ENCODE data around the gene ORC1. TPM values are rescaled to one million over a fixed set of nuclear protein-coding genes. Genes with fewer than 3 reads are reported as not detected.

The ORC1 gene
- total RNA-seq, 4 donors from 2014 or later, result 0.26 to 4.6 (median 0.76) TPM; not detected in 1

DNA sequence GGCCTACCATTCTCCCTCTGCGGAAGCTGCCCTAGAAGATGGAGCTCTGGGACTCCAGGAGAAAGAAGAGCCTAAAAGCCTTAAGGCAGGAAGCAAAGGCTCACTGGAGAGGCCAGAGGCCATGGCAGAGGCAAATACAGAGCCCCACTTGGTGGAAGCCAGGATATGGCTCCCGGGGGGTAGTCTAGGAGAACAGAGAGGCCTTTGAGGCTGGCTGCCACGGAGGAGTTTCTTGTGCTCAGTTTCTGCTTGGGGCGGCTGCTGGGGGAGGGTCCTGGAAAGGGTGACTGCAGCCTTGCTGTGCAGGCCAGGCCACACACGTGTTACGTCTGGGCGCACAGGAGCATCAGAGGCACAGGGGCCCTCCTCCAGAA lies 43.6 kb downstream of the ORC1 start:
- H3K36me3 ChIP-seq, result no peaks in the 10 kb centered on the region
- intact Hi-C loops (cut with DNase I; ENCODE audit: low total_unique reads), result no loop called here
- H3K4me1 ChIP-seq, result no peaks in the 10 kb centered on the region
- no peak overlapping the region for H3K27ac ChIP-seq
- no peak overlapping the region for H3K4me3 ChIP-seq
- H3K27me3 ChIP-seq, result no peaks in the 10 kb centered on the region
- no peaks in the 10 kb centered on the region for H3K9me3 ChIP-seq
- no peak for DNase-seq
- TF ChIP-seq CTCF (IDR thresholded peaks at IDR 0.05) (no peak), POLR2A (IDR thresholded peaks at IDR 0.05) (no peak)

GRCh38 chr1:52359676-52360594 lies 44.3 kb downstream of the ORC1 start:
- no peaks in the 10 kb centered on the region for H3K27me3 ChIP-seq
- H3K36me3 ChIP-seq, result no peaks in the 10 kb centered on the region
- H3K4me3 ChIP-seq, result no peak overlapping the region
- TF ChIP-seq CTCF (IDR thresholded peaks at IDR 0.05) (no peak), POLR2A (IDR thresholded peaks at IDR 0.05) (no peak)
- intact Hi-C loops (cut with DNase I; ENCODE audit: low total_unique reads), result no loop called here
- no peaks in the 10 kb centered on the region for H3K9me3 ChIP-seq
- no peak for DNase-seq
- no peak overlapping the region for H3K27ac ChIP-seq
- no peaks in the 10 kb centered on the region for H3K4me1 ChIP-seq

GRCh38 chr1:52358851-52359497 lies 45.2 kb downstream of the ORC1 start:
- no peak for DNase-seq
- TF ChIP-seq POLR2A (IDR thresholded peaks at IDR 0.05) (no peak), CTCF (IDR thresholded peaks at IDR 0.05) (no peak)
- Histone ChIP-seq H3K9me3 (no peaks in the 10 kb centered on the region), H3K36me3 (no peaks in the 10 kb centered on the region), H3K27ac (no peak overlapping the region), H3K4me3 (no peak overlapping the region), H3K27me3 (no peaks in the 10 kb centered on the region), H3K4me1 (no peaks in the 10 kb centered on the region)
- intact Hi-C loops (cut with DNase I; ENCODE audit: low total_unique reads), result no loop called here

- H3K4me1 ChIP-seq, result no peaks in the 10 kb centered on the region
- H3K36me3 ChIP-seq, result no peaks in the 10 kb centered on the region
- DNase-seq, result no peak
- TF ChIP-seq CTCF (IDR thresholded peaks at IDR 0.05) (no peak), POLR2A (IDR thresholded peaks at IDR 0.05) (no peak)
- H3K27me3 ChIP-seq, result no peaks in the 10 kb centered on the region
- H3K9me3 ChIP-seq, result no peaks in the 10 kb centered on the region
- intact Hi-C loops (cut with DNase I; ENCODE audit: low total_unique reads), result no loop called here
- H3K27ac ChIP-seq, result no peak overlapping the region
- no peak overlapping the region for H3K4me3 ChIP-seq
These were observed 46.8 kb downstream of the ORC1 start for GRCh38 chr1:52357397-52357796.

DNA sequence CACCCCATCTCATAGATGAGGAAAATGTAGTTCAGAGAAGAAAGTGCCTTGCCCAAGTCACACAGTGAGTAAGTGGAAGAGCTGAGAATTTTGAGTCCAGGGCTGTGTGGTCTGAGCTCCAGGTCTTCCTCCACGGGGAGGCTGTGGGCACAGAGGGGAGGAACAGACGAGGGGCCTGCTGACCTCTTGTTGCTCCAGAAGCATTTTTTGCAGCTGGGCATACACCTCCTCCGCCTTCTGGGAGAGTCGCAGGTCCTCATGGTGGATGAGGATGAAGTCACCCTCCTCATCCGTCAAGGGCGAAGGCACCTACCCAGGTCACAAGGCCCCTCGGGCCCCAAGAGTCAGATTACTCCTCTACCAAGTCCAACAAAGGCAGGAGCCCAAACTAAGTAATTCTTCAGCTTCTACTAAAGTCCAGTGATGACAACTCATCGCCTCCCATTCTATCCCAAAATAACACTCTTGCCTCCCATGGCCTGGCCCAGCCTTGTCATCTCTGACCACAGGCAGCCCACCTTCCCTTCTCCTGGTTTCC lies 47.3 kb downstream of the ORC1 start:
- no peak for DNase-seq
- TF ChIP-seq CTCF (IDR thresholded peaks at IDR 0.05) (no peak), POLR2A (IDR thresholded peaks at IDR 0.05) (no peak)
- no peaks in the 10 kb centered on the region for H3K4me1 ChIP-seq
- no peaks in the 10 kb centered on the region for H3K27me3 ChIP-seq
- H3K36me3 ChIP-seq, result no peaks in the 10 kb centered on the region
- H3K4me3 ChIP-seq, result no peak overlapping the region
- H3K9me3 ChIP-seq, result no peaks in the 10 kb centered on the region
- intact Hi-C loops (cut with DNase I; ENCODE audit: low total_unique reads), result no loop called here
- no peak overlapping the region for H3K27ac ChIP-seq
